BE2C (cell line): ENCODE measurements around the gene UQCC2.

Experiments
- DNase-seq: peaks from one replicate; pipeline ENCODE4 v3.0.0-alpha.2; 2020
- H3K27me3 ChIP-seq: fragments of 250-450 bp; sonication (Bioruptor Pico); 2 replicates; pipeline ENCODE4 v1.5.1; 2020; ENCODE audit warnings: mild to moderate bottlenecking
- H3K36me3 ChIP-seq: fragments of 250-450 bp; sonication (Bioruptor Pico); 2 replicates; pipeline ENCODE4 v1.5.1; 2020; ENCODE audit warnings: mild to moderate bottlenecking
- H3K4me1 ChIP-seq: fragments of 250-450 bp; sonication (Bioruptor Pico); 2 replicates; pipeline ENCODE4 v1.5.1; 2020
- H3K4me3 ChIP-seq: 2 replicates; pipeline ENCODE4 v1.5.1; 2011; ENCODE audit warnings: low read depth, low read length
- H3K9me3 ChIP-seq: fragments of 250-450 bp; sonication (Bioruptor Pico); 2 replicates; pipeline ENCODE4 v1.5.1; 2020
- CTCF ChIP-seq: IDR thresholded peaks from 2 replicates; pipeline ENCODE4 v1.5.1; 2012; ENCODE audit warnings: mild to moderate bottlenecking, low read depth, low read length

Gene UQCC2

GRCh38 chr6:33702345-33702977, 9.0 kb downstream of the UQCC2 start:
- Histone ChIP-seq H3K4me1 (peaks cover 9% of the 10 kb centered on the region), H3K36me3 (peaks cover 10% of the 10 kb centered on the region), H3K27me3 (no peaks in the 10 kb centered on the region), H3K4me3 (no peak overlapping the region), H3K9me3 (no peaks in the 10 kb centered on the region)
- DNase-seq = peak; percentile 65
- TF ChIP-seq CTCF = peak; percentile 68

- Histone ChIP-seq H3K27me3 (no peaks in the 10 kb centered on the region), H3K9me3 (no peaks in the 10 kb centered on the region), H3K4me3 (no peak overlapping the region), H3K4me1 (peaks cover 29% of the 10 kb centered on the region), H3K36me3 (peaks cover 15% of the 10 kb centered on the region)
- DNase-seq = peak; percentile 84
- TF ChIP-seq CTCF = peak; percentile 92
Measured at GRCh38 chr6:33700391-33701050, 11.0 kb downstream of the UQCC2 start.

- peaks cover 36% of the 10 kb centered on the region for H3K4me1 ChIP-seq
- no peak for TF ChIP-seq CTCF
- H3K4me3 ChIP-seq = no peak overlapping the region
- peaks cover 15% of the 10 kb centered on the region for H3K36me3 ChIP-seq
- no peak for DNase-seq
- no peaks in the 10 kb centered on the region for H3K9me3 ChIP-seq
- H3K27me3 ChIP-seq = no peaks in the 10 kb centered on the region
Measured at GRCh38 chr6:33699739-33700138, 11.8 kb downstream of the UQCC2 start.

GRCh38 chr6:33699131-33699530, 12.4 kb downstream of the UQCC2 start:
- Histone ChIP-seq H3K4me3 (no peak overlapping the region), H3K4me1 (peaks cover 41% of the 10 kb centered on the region)
- no peak for TF ChIP-seq CTCF

GRCh38 chr6:33698494-33698893, 13.0 kb downstream of the UQCC2 start:
- H3K36me3 ChIP-seq = peaks cover 15% of the 10 kb centered on the region

More at GRCh38 chr6:33699131-33699530, 12.4 kb downstream of the UQCC2 start:
- Histone ChIP-seq H3K27me3 (no peaks in the 10 kb centered on the region), H3K9me3 (no peaks in the 10 kb centered on the region), H3K36me3 (peaks cover 15% of the 10 kb centered on the region)
- no peak for DNase-seq

More at GRCh38 chr6:33698494-33698893, 13.0 kb downstream of the UQCC2 start:
- no peak for TF ChIP-seq CTCF
- H3K4me1 ChIP-seq = peaks cover 42% of the 10 kb centered on the region
- no peak overlapping the region for H3K4me3 ChIP-seq
- H3K27me3 ChIP-seq = no peaks in the 10 kb centered on the region
- no peaks in the 10 kb centered on the region for H3K9me3 ChIP-seq
- DNase-seq = no peak
